Hepatocyte (in vitro differentiated cells): ENCODE measurements around the gene EIF4G3.

Source experiments
- CTCF ChIP-seq: fragments of 200-600 bp; sonication (generic); IDR thresholded peaks from 2 replicates; pipeline ENCODE4 v1.5.1; 2016; ENCODE audit warnings: antibody characterized with exemption, mild to moderate bottlenecking; ENCODE audit not compliant: poor library complexity
- EZH2 ChIP-seq: fragments of 200-600 bp; sonication (generic); IDR thresholded peaks from 2 replicates; pipeline ENCODE4 v1.6.1; 2016; ENCODE audit warnings: antibody characterized with exemption, mild to moderate bottlenecking, borderline replicate concordance
- EZH2phosphoT487 ChIP-seq: fragments of 200-600 bp; sonication (generic); IDR thresholded peaks from one replicate; pipeline ENCODE4 v1.6.1; 2018; ENCODE audit warnings: antibody characterized with exemption, mild to moderate bottlenecking, low read depth, moderate library complexity; ENCODE audit not compliant: unreplicated experiment, severe bottlenecking

DNA sequence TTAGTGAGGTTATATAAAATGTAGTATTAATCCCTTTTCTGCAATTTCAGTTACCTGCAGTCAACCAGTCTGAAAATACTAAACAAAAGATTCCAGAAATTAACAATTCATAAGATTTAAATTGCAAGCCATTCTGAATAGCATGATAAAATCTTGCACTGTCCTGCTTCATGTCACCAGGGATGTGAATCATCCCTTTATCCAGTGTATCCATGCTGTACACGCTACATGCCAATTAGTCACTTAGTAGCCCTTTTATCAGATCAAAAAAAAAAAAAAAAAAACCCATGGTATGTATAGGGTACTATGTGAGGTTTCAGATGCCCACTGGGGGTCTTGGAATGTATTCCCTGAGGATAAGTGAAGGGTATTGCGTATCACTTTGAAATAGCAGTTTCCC is 198.3 kb downstream of the EIF4G3 start:
- TF ChIP-seq CTCF (no peak), EZH2 (no peak), EZH2phosphoT487 (no peak)
